Measurements from ENCODE around the gene PM20D2.

The PM20D2 gene

GRCh38 chr6:89204096-89204495, 58.2 kb downstream of the PM20D2 start:
- DNase-seq: no peak

- no peak for DNase-seq
These were observed 60.0 kb downstream of the PM20D2 start for GRCh38 chr6:89205819-89206218.

GRCh38 chr6:89208551-89208950, 62.7 kb downstream of the PM20D2 start:
- no peak for DNase-seq

GRCh38 chr6:89209457-89209856, 63.6 kb downstream of the PM20D2 start:
- no peak for DNase-seq

GRCh38 chr6:89212472-89212871, 66.6 kb downstream of the PM20D2 start:
- no peak for DNase-seq

GRCh38 chr6:89214197-89214596, 68.3 kb downstream of the PM20D2 start:
- DNase-seq: no peak
